K562 (cell line): ENCODE data around the gene SERPIND1. TPM values are rescaled to one million over a fixed set of nuclear protein-coding genes. Genes with fewer than 3 reads are reported as not detected.

ENCODE experiments used
- HINFP ChIP-seq: fragments of 450-650 bp; conservative IDR thresholded peaks from 2 replicates; pipeline ENCODE4 v1.6.1; 2016; ENCODE audit warnings: missing genetic modification characterization, low read depth, mild to moderate bottlenecking, control low read depth, missing compliant biosample characterization
- KHSRP ChIP-seq: fragments of 450-650 bp; IDR thresholded peaks from 2 replicates; pipeline ENCODE4 v1.6.1; 2017
- NKRF ChIP-seq: fragments of 450-650 bp; IDR thresholded peaks from 2 replicates; pipeline ENCODE4 v1.6.1; 2016; ENCODE audit warnings: borderline replicate concordance
- OTX1 ChIP-seq: fragments of 450-650 bp; formaldehyde crosslinking; IDR thresholded peaks from 2 replicates; pipeline ENCODE4 v1.4.0; 2022; ENCODE audit warnings: mild to moderate bottlenecking
- PATZ1 ChIP-seq: fragments of 250-450 bp; sonication (Bioruptor Pico); IDR thresholded peaks from 2 replicates; pipeline ENCODE4 v1.5.0; 2020; ENCODE audit warnings: mild to moderate bottlenecking, borderline replicate concordance
- YBX1 ChIP-seq: fragments of 450-650 bp; IDR thresholded peaks from 2 replicates; pipeline ENCODE4 v1.7.1; 2016; ENCODE audit warnings: mild to moderate bottlenecking
- ZEB2 ChIP-seq: fragments of 450-650 bp; IDR thresholded peaks from 2 replicates; pipeline ENCODE4 v1.6.1; 2016
- ZNF316 ChIP-seq: fragments of 450-650 bp; IDR thresholded peaks from 2 replicates; pipeline ENCODE4 v1.6.1; 2016
- ZNF407 ChIP-seq: fragments of 450-650 bp; IDR thresholded peaks from 2 replicates; pipeline ENCODE4 v1.6.1; 2016; ENCODE audit warnings: low read depth
- polyA plus RNA-seq, 8 experiments: library from polyadenylated mRNA; depleted of rRNA in 4 of 8; stranded (reverse) in 5 of 8; unstranded in 3 of 8; fragments of >200 nt; fragmentation: Nextera tagmentation in 2 of 8; fragmentation: Illumina TruSeq in 1 of 8; extraction: Ambion mirVana in 2 of 8; extraction: Trizol in 1 of 8; gene quantifications; 2 replicates each; pipeline versions ENCODE4 v1.2.1 to v1.2.3, GENCODE V29; 2011 to 2014; ENCODE audit warnings: inconsistent platforms in 1 of 8, missing spikeins in 1 of 8
- total RNA-seq, 7 experiments: library from RNA; depleted of rRNA in 6 of 7; stranded (reverse); fragments of >200 nt in 6 of 7; fragmentation: Illumina TruSeq in 2 of 7; extraction: Trizol in 2 of 7; gene quantifications; 2 replicates each; pipeline versions ENCODE4 v1.2.1 to v1.2.3, GENCODE V29; 2011 to 2021; ENCODE audit warnings: low replicate concordance in 1 of 7

The SERPIND1 gene
- total and polyA plus RNA-seq, 9 of the 15 experiments (the other 6 are each of a cell fraction or from before 2014, with no cell fraction given): 0.04 to 0.11 (median 0.09) TPM; not detected in 6

GRCh38 chr22:20740222-20740951 lies 33.5 kb upstream of the SERPIND1 start (continued):
- TF ChIP-seq NKRF (peak; percentile 65; the same call in 1 of the 2 replicates), ZNF316 (0 out of 2 replicates have a peak, but pooled peaks have one; percentile 13), OTX1 (CRISPR knock-in tag) (peak; percentile 80; the same call in 1 of the 2 replicates), ZEB2 (peak; percentile 61; the same call in 1 of the 2 replicates), HINFP (tag) (0 out of 2 replicates have a peak, but pooled peaks have one; percentile 42), YBX1 (peak; percentile 45; the same call in 1 of the 2 replicates), KHSRP (peak; percentile 65), PATZ1 (0 out of 2 replicates have a peak, but pooled peaks have one; percentile 69), ZNF407 (peak; percentile 61)
- TF ChIP-seq, all 486 proteins: peak for 77
